HG03571 (cell line): ENCODE results near the gene MAEA.

Source experiments
- ATAC-seq: cut with Tn5 transposase; IDR thresholded peaks from one replicate; pipeline ENCODE4 v1.9.1; 2021; ENCODE audit not compliant: unreplicated experiment

Gene MAEA

DNA sequence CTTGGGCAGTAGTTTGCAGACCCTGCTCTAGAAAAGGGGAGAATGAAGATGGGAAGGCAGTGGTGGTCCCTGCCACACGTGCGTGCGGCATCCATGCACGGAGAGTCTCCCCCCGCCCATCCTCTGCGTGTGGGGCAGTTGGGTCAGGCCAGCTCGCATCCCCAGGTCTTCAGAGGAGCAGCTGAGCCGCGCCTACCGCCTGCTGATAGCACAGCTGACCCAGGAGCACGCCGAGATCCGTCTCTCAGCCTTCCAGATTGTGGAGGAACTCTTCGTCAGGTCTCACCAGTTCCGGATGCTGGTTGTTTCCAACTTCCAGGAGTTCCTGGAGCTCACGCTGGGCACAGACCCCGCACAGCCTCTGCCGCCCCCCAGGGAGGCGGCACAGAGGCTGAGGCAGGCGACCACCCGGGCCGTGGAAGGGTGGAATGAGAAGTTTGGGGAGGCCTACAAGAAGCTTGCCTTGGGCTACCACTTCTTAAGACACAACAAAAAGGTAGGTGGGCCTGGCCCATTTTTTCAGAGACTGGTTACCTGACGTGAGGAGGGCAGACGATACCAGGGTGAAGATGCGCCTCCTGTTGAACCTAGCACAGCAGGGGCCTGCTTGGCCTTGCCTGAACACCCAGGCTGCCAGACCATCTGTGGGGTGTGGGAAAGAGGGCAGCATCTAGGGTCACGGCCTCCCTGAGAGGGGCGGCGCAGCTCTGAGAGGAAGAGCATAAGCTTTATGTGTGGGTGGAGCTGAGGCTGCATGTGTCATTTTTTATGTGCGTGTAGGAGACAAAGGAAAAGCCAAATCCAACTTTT lies 59.9 kb downstream of the MAEA start:
- no peak for ATAC-seq

DNA sequence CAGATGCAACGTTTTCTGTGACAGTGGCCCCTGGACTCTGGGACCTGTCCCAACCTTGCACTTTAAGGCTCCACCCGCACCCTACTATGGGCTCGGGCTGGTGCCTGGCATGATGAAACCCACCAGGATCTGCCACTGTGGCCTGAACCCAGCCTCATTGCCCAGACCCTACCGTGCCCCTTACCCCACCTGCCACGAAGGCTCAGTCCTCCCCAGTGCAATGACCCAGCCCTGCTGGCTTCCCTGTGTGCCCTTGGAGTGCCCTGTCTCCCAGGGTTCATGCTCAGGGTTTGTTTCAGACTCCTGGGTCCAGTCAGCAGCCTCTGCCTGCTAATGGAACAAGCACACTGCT lies 60.5 kb downstream of the MAEA start:
- no peak for ATAC-seq

DNA sequence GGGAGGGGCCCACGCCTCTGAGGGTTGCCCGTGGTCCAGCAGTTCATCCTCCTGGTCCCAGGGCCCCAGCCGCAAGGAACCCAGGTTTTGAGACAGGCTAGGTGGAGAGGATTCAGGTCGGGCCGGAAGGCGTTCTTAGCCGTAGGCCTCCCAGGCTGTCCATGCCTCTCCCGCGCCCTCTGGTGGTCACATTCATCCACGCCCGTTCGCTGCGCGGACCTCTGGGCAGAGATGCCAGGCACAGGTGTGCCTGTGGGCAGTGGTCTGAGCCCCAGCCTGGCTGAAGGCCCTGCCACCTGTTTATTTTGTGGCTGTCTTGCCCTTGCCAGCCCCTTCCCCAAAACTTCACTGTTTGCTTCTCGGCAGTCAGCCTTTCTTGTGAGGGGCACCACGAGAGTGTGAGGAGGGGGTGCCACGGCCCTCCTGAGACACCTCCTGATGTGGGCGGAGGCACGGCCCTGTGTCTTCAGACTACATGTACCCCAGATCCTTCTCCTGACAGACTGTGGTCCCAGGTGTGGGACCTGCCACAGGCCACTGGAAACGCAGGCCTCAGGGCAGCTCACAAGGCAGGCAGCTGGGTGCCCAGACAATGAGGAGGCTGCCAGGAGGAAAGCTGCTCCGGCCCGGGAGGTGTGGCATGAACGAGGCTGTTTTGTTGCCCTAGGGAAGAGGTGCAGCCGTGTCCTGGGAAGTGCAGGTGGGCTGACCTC lies 62.3 kb downstream of the MAEA start:
- ATAC-seq: no peak

DNA sequence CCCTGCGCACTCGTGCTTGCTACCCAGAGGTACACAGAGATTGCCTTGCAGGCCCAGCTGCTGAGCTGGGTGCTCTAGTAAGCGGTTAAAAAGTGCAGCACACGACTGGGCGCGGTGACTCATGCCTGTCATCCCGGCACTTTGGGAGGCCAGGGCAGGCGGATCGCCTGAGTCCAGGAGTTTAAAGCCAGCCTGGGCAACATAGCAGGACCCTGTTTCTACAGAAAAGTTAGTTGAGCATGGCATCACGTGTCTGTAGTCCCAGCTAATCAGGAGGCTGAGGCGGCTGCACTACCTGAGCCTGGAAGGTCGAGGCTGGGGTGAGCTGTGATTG lies 62.8 kb downstream of the MAEA start:
- no peak for ATAC-seq

DNA sequence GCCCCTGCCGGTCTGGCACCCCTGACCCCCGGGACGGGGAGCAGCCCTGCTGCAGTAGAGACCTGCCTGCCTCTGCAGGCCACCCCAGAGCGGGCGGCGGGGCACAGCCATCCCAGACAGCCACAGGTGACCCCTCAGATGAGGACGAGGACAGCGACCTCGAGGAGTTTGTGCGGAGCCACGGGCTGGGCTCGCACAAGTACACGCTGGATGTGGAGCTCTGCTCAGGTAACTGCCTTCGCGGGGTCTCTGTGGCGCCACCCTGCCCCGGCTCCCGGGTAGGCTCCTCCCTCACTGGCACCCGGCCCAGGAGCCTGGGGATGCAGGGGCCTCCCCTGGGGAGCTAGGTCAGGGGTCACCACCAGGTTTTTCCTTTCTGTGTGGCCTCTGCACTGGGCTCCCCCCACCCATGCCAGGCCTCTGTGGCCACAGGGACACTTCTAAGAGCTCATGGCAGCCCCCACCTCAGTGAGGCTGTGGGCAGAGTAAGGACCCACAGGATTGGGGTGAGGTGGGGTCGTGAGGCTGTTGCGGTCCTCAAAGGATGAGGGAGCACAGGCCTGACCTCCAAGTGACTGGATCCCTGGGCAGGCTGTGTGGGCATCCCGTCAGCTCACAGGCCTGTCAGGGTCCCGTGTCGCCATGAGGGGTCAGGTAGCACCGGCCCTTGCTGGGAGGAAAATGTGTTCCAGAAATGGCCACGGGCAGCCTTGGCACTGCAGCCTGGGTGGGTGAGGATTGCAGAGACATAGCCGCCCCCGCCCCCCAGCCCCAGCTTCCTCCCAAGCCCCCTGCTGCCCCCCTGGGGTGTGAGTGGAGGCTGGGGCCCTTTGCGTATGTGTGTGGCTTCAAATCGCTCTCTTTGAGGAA lies 63.7 kb downstream of the MAEA start:
- no peak for ATAC-seq

DNA sequence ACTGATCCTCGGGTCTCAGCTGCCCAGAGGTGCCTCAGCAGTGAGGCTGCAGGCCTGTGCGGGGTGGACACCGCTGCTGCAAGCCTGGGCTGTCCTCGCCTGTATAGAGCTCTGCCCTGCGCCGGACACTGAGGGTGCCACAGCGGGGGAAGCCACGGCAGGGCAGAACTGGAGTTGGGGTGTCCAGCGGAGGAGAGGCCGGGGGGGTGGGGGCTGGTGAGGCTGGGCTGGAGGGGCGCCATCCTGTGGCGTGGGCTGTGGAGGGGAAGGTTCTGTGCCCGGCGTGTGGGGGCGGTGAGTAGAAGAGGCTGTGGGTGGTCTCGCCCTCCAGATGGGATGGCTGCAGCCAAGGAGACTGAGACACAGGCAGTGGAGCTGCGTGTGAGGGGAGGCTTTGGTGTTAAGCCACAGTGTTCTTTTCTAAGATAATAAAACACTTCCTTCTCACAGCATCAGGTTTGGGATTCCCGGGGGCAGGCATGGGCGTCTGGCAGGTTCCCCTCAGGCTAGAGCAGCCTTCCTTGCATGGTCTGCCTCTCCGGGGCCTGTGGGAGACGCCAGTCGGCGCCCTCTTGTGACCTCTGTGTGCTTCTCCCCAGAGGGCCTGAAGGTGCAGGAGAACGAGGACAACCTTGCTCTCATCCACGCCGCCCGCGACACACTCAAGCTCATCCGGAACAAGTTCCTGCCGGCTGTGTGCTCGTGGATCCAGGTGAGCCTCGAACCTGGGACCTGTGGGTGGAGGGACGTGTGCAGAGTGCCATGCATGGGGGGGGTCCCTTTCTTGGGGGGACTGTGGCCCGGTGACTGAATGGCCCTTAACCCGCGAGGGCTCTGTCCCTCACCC lies 64.7 kb downstream of the MAEA start:
- ATAC-seq: no peak

DNA sequence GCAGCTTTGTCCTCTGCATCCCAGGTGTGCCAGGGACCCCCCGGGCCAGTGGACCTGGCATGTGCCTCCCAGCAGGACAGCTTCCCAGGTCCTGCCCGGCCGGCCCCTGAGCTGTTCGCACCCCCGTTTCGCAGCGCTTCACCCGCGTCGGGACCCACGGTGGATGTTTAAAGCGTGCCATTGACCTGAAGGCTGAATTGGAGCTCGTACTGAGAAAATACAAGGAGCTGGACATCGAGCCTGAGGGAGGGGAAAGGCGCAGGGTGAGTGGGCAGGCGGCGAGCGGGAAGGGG lies 65.2 kb downstream of the MAEA start:
- ATAC-seq: no peak

DNA sequence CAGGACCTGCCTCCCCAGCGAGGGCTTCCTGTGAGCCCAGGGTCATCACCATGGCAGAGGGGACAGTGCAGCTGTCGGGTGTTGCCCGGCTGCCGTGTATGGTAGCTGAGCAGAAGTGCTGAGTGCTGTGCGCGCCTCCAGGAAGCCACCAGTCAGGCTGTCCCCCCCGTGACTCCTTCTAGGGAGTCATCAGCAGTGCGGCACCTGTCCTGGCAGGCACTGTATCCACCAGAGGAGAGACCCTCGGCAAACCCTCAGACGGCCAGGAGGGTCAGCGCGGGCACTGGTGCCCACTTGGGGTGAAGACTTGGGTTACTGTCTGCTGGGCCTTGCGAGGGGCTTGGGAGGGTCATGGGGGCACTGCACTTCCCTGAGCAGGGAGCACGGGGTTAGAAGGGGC lies 65.7 kb downstream of the MAEA start:
- ATAC-seq: no peak

DNA sequence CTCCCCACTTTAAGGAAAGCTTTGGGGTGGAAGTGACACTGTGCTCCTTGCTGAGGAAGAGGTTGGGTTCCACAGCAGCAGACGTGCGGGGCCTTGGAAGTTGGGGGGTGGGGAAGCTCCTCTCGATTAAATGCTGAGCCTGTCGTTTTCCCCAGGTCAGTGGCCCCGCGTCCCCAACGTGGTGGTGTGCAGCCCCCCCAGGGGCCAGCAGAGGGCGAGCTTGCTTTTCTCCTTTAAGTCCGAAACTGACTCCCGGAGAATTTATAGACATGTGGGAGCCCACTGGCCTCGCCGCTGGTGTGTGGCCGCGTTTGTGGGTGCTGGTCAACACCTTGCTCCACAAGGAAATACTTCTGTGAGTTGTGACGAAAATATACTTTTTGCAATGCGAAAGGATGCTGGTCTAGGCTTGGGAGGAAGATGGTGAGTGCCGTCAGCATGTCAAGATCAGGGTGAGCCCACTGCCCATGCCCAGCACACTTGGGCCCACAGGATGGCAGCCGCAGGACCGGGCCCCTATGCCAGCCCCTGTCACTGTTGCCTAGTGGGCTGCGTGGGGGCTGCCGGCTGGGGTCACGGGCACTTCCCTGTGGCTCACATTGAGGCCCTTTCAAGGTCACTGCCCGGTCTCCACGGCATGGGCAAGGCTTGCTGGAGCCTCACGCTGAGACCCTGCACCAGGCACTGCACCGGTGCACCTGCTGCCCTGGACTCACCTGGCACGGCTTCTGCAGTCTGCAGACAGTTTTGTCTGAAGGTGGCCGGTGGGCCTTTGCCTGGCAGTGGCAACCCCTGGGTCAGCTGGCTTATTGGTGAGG lies 66.7 kb downstream of the MAEA start:
- no peak for ATAC-seq

DNA sequence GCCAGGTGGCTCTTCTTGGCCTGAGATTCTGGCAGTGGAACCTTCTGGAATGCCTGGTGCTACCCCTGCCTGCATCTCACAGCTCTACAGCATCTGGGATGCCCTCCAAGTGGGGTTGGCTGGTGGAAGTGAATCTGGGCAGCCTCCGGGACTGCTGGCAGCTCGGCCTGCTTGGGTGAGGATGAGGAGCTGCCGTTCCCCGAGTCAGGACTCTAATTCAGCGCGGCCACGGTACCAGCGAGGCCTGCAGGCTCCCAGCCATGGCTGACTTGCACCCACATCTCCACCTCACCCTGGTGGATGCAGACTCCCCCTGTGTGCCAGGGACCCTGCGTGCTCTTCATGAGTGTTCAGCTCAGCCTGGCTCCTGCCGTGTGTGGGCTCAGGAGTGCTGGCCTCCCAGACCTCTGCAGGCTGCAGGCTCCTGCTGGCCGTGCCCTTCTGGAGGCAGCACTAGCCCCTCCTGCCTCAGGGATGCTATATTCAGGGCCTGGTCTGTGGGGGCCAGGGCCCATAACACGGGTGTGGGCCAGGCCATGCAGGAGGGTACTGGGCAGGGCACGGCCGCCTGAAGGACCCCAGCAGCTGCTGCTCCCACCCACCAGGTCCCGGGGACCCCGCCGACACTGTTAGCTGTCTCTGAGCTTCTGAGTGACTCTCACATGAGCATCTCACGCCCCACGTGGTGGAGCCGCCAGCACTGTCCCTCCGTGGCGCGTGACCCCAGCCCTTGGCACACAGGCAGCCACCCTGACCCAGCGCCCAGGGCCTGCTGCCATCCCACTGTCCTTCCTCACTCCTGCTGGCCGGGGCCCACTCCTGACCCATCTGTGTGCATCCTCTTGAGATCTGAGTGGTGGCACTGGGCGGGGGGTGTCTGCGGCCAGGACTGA lies 67.9 kb downstream of the MAEA start:
- no peak for ATAC-seq

DNA sequence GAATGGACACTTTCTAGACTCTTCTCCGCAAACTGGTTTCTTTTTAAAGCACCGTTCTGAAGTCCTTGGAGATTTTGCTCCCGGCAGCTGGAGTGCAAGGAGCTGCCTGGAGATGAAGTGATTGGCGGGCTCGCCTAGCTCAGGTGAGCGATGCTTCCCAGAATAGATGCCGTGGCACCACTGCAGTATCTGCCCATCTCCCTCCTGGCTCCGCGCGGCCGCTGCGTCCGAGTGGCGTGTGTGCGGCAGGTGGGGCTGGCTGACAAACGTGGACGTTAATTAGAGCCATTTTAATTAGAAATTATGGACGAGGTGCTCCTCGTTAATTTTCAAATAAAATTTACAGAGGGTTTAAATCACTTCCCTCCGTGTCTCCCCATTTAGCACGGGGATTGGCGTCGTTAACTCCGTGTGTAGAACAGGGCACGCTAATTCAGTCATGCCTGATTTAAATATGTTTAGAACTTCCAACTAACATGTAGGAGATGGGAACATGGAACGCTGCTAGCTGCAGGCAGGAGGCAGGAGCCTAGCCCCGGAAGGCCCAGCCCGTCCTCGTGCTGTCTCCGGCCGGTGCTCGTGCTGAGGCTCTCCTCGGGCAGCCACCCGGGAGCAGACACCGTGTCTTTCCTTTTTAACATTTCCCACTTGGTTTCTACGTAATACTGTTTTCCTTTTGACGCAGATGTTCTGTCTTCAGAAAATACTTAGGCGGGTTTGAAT lies 68.9 kb downstream of the MAEA start:
- no peak for ATAC-seq

DNA sequence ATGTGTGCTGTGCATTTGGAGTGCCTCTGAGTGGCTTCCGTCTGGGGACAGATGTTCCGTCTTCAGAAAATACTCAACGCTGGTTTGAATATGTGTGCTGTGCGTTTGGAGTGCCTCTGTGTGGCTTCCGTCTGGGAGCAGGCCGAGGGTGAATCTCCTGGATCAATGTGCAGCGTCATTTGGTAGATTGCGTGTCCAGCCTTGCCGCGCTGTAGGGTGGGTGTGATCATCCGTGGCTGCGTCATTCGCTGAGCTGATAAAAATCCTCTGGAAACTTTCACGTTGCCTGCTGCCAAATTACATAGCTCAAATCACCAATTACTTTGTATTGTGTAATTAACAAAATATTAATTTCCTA lies 69.4 kb downstream of the MAEA start:
- ATAC-seq: no peak

DNA sequence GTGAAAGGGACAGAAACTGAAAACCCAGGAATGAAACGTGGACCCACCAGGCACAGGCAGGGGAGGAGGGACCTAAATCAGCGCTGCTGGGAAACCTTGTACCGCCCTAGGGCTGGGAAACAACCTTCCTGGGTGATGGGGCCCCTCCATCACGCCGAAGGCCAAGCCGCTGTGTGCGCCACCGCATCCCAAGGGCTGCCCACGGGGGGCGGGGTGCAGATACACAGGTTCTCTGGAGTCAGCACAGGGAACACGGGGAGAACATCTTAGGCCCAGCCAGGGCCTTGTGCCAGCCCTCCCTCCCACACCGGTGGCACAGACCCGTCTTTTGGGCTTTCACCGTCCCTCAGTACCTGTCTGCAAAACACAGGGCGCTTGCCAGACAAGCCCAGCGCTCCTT lies 70.3 kb downstream of the MAEA start:
- ATAC-seq: no peak

DNA sequence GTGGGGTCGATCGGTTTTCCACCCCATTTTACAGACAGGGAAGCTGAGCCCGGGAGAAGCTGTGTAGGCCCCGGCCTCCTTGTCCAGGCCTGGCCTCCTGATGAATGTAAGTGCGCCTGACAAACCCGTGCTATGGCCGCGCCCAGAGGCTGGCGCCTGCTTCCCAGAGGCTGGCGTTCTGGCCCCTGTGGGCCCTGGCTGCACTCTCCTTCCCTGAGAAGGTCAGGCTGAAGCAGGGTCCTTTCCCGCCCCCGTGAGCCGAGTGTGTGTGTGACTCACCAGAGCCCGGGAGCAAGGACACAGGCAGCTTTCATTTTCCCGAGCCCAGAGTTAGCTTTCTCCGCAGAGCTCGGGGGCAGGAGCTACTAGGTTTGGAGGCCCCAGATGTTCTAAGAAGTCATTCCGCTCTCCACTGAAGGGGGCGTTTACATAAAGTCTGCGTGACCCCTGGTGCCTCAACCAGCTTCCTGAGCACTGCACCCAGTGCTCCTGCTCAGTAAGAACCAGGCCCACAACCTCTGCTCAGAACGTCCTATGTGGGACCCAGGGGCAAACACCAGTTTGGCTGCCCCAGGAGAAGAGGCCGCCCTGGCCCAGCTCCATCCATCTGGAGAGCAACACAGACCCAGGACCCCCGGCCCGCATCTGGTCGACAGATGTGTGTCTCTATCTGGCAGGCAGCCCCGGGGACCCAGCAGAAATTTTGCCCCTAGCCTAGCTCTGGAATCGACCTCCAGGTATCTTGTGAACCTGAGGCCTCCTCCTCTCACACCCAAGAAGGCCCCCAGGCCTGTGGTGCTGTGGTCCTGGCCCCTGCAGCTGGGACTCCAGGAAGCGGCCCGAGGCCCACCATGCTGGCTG lies 71.0 kb downstream of the MAEA start:
- ATAC-seq: no peak

DNA sequence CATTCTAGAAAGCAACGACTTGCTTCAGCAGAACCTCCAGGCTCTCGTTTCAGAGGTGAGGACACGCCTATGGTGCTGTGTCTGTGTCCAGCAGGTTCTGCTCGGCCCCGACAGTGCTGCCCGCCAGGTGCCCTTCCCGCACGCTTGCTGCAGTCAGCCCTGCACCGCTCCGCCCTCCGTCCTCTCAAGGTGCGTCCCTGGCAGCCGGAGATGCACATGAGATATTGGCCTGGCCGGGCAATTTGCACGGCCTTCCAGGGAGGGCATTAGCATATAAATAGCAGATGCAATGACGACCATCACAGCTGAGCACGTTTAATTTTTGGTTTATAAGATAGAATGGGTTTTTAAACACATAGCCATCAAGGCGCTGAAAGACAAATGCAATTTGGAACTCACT lies 71.7 kb downstream of the MAEA start:
- no peak for ATAC-seq

DNA sequence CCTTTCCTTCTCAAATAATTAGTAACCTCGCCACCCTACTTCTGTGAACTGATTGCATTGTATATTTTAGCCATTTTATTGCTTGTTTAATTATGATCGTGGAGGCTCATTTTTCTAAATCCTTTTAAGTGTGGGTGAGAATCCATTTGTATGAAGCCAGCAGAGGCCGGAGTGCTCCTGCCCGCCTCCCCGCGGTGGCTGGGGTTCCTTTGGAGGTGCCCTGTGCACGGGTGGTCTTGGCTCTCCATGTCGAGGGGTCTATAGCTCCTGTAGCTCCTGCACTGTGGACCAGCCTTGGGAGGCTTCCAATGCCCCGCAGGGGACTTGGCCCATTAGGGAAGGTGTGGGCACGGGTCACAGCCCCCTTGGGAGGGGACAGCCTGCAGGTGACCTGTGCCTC lies 72.4 kb downstream of the MAEA start:
- no peak for ATAC-seq

DNA sequence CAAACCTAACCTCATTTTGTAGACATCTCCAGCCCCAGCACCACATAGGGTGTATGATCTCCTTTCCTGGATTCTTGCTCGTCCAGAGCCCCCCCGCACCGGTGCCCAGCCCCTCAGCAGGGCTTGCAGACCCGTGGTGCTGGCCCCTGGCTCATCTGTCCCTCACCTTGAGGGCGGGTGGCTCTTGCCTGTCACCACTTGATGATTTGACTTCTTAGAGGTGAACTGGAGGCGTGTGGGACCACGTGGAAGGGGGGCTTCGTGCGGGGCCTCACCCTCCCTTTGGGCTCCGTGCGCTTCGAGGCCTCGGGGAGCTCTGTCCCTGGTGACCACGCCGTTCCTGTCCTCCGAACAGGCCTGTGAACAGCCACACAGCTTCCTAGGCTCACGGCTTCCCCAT lies 72.8 kb downstream of the MAEA start:
- ATAC-seq: no peak

DNA sequence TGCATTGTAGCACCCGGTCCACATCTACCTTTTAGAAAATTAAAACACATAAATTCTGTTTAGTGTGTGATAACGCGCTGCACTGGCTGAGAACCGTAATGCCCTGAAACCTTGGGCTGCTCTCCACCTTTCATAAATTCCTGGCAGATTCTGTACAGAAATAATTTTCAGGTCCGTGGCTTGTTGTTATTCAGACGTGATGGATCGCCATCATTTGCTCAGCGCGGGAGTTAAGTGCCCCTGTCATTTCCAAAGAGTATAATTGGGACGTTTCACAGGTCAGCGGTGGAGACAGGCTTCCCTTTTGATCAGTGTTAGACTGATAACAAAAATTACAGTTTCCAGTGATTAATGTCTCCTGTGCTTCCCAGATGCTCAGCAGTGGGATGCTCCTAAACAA lies 73.8 kb downstream of the MAEA start:
- ATAC-seq: no peak
